ENCODE results near the gene CDK7. TPM values are rescaled to one million over a fixed set of nuclear protein-coding genes. Genes with fewer than 3 reads are reported as not detected.

The CDK7 gene
- total and polyA plus RNA-seq, 2 donors (not counting 1 experiment from before 2014, with no cell fraction given) = 12.3 to 30.6 TPM

GRCh38 chr5:69292306-69292705 lies 57.6 kb downstream of the CDK7 start:
- no peaks in the 10 kb centered on the region for H3K79me2 ChIP-seq (ENCODE audit: control insufficient read depth, insufficient read depth, low read length)
- TF ChIP-seq EZH2 (IDR thresholded peaks at IDR 0.05; ENCODE audit: borderline replicate concordance, insufficient read depth, low read depth, low read length, poor library complexity, severe bottlenecking) (no peak), CTCF (IDR thresholded peaks at IDR 0.05) (no peak)
- H4K20me1 ChIP-seq (ENCODE audit: control insufficient read depth, insufficient read depth, low read length, poor library complexity, severe bottlenecking) = no peaks in the 10 kb centered on the region
- no CpG with 5 or more reads among the region's 2 CpGs for WGBS (ENCODE audit: insufficient coverage)
- no peak overlapping the region for H3K4me3 ChIP-seq (ENCODE audit: control extremely low read depth in 1 of 5, extremely low read depth in 1 of 5, insufficient read depth in 1 of 5, low read depth in 2 of 5, low read length in 4 of 5)
- no peak overlapping the region for H3K27ac ChIP-seq (ENCODE audit: low read length in 2 of 2)
- no peaks in the 10 kb centered on the region for H3K27me3 Mint-ChIP-seq
- no peak overlapping the region for H3K9ac ChIP-seq (ENCODE audit: low read length)
- ATAC-seq (ENCODE audit: low read depth) (no peak), DNase-seq (no peak)
- peaks cover 0 to 1% of the 10 kb centered on the region in 2 experiments for H3K36me3 ChIP-seq (replicated peaks in 1 of 2; ENCODE audit: control extremely low read depth in 1 of 2, control insufficient read depth in 1 of 2, extremely low read depth in 1 of 2, insufficient read depth in 2 of 2, low read length in 1 of 2)
- H3K4me2 ChIP-seq (replicated peaks; ENCODE audit: low read depth, low read length, poor library complexity, severe bottlenecking) = no peak overlapping the region
- no peaks in the 10 kb centered on the region for H3K9me3 ChIP-seq (ENCODE audit: control extremely low read depth in 1 of 3, control insufficient read depth in 2 of 3, insufficient read depth in 1 of 3, low read length in 2 of 3)
- no peak overlapping the region for H3K4me3 Mint-ChIP-seq
- H3K27ac Mint-ChIP-seq = no peak overlapping the region
- H3K4me1 ChIP-seq (ENCODE audit: control insufficient read depth in 2 of 2, insufficient read depth in 2 of 2, low read length in 2 of 2) = no peaks in the 10 kb centered on the region
- intact Hi-C loops (cut with micrococcal nuclease) = no loop called here
- CTCF ChIA-PET = no interaction called here
- POLR2A ChIA-PET = no interaction called here
- no peaks in the 10 kb centered on the region for H3K27me3 ChIP-seq (replicated peaks in 1 of 4; ENCODE audit: control extremely low read depth in 1 of 4, control insufficient read depth in 3 of 4, insufficient read depth in 4 of 4, low read length in 3 of 4)
- no peaks in the 10 kb centered on the region for H3K4me1 Mint-ChIP-seq
- no peaks in the 10 kb centered on the region for H3K9me3 Mint-ChIP-seq (ENCODE audit: insufficient read depth)
- no peak overlapping the region for H2AFZ ChIP-seq (ENCODE audit: insufficient read depth, low read depth, low read length, poor library complexity, severe bottlenecking)

- WGBS (ENCODE audit: insufficient coverage) = no CpG with 5 or more reads among the region's 1 CpG
- no peaks in the 10 kb centered on the region for H3K27me3 Mint-ChIP-seq
- intact Hi-C loops (cut with micrococcal nuclease) = no loop called here
- ChIA-PET POLR2A (no interaction called here), CTCF (no interaction called here)
- TF ChIP-seq CTCF (IDR thresholded peaks at IDR 0.05) = no peak
- Histone ChIP-seq H3K36me3 (replicated peaks in 1 of 2; ENCODE audit: control extremely low read depth in 1 of 2, control insufficient read depth in 1 of 2, extremely low read depth in 1 of 2, insufficient read depth in 2 of 2, low read length in 1 of 2) (peaks cover 0 to 1% of the 10 kb centered on the region in 2 experiments), H4K20me1 (ENCODE audit: control insufficient read depth, insufficient read depth, low read length, poor library complexity, severe bottlenecking) (no peaks in the 10 kb centered on the region), H3K4me2 (replicated peaks; ENCODE audit: low read depth, low read length, poor library complexity, severe bottlenecking) (no peak overlapping the region), H3K9me3 (ENCODE audit: control extremely low read depth in 1 of 3, control insufficient read depth in 2 of 3, insufficient read depth in 1 of 3, low read length in 2 of 3) (no peaks in the 10 kb centered on the region), H3K4me1 (ENCODE audit: control insufficient read depth in 2 of 2, insufficient read depth in 2 of 2, low read length in 2 of 2) (no peaks in the 10 kb centered on the region), H3K27ac (ENCODE audit: low read length in 2 of 2) (no peak overlapping the region), H3K4me3 (ENCODE audit: control extremely low read depth in 1 of 5, extremely low read depth in 1 of 5, insufficient read depth in 1 of 5, low read depth in 2 of 5, low read length in 4 of 5) (no peak overlapping the region), H2AFZ (ENCODE audit: insufficient read depth, low read depth, low read length, poor library complexity, severe bottlenecking) (no peak overlapping the region), H3K27me3 (replicated peaks in 1 of 4; ENCODE audit: control extremely low read depth in 1 of 4, control insufficient read depth in 3 of 4, insufficient read depth in 4 of 4, low read length in 3 of 4) (no peaks in the 10 kb centered on the region), H3K9ac (ENCODE audit: low read length) (no peak overlapping the region), H3K79me2 (ENCODE audit: control insufficient read depth, insufficient read depth, low read length) (no peaks in the 10 kb centered on the region)
- ATAC-seq (ENCODE audit: low read depth) (no peak), DNase-seq (no peak)
- H3K9me3 Mint-ChIP-seq (ENCODE audit: insufficient read depth) = no peaks in the 10 kb centered on the region
- no peak overlapping the region for H3K27ac Mint-ChIP-seq
- H3K4me3 Mint-ChIP-seq = no peak overlapping the region
- no peaks in the 10 kb centered on the region for H3K4me1 Mint-ChIP-seq
These were observed 59.2 kb downstream of the CDK7 start for GRCh38 chr5:69293882-69294281.

Measured in B cell (primary cell).